Calu3 (cell line): ENCODE data around the gene NDRG3. TPM values are rescaled to one million over a fixed set of nuclear protein-coding genes. Genes with fewer than 3 reads are reported as not detected.

ENCODE experiments used
- BruUV-seq: library from RNA; stranded (reverse); fragments of 400-500 nt; replicated peaks from 2 replicates; lab custom pipeline; 2021; lab: Mats Ljungman, UMichigan
- CTCF ChIA-PET: fragments of 300-600 bp; sonication (Branson Sonifier 250); formaldehyde crosslinking; loops from one replicate; lab custom pipeline; 2022; ENCODE audit warnings: antibody characterized with exemption; lab: Charles Lee
- DNase-seq: peaks from one replicate; pipeline ENCODE4 v3.0.0; 2022
- H3K27ac Mint-ChIP-seq: one replicate; pipeline ENCODE4 v1.8.0; 2022; ENCODE audit warnings: mixed read lengths; ENCODE audit not compliant: unreplicated experiment
- H3K27me3 Mint-ChIP-seq: one replicate; pipeline ENCODE4 v1.8.0; 2022; ENCODE audit warnings: mixed read lengths; ENCODE audit not compliant: unreplicated experiment
- H3K36me3 Mint-ChIP-seq: one replicate; pipeline ENCODE4 v1.8.0; 2022; ENCODE audit warnings: mild to moderate bottlenecking, moderate library complexity, mixed read lengths; ENCODE audit not compliant: insufficient read depth, unreplicated experiment
- H3K4me1 Mint-ChIP-seq: one replicate; pipeline ENCODE4 v1.8.0; 2022; ENCODE audit warnings: mild to moderate bottlenecking, low read depth, mixed read lengths; ENCODE audit not compliant: unreplicated experiment
- H3K4me3 Mint-ChIP-seq: one replicate; pipeline ENCODE4 v1.8.0; 2022; ENCODE audit warnings: mild to moderate bottlenecking, low read depth, moderate library complexity, mixed read lengths; ENCODE audit not compliant: unreplicated experiment
- H3K9me3 Mint-ChIP-seq: one replicate; pipeline ENCODE4 v1.8.0; 2022; ENCODE audit warnings: low read depth, mixed read lengths; ENCODE audit not compliant: unreplicated experiment
- intact Hi-C: fragments of 100-400 bp; cut with micrococcal nuclease; formaldehyde crosslinking; loops from one replicate; pipeline ENCODE4 v1.10.0; 2022; ENCODE audit not compliant: unreplicated experiment
- total RNA-seq: library from RNA; stranded (reverse); gene quantifications from 2 replicates; pipeline ENCODE4 v1.2.3, GENCODE V29; 2022
- TF ChIP-seq, protein P1 (sequence below): fragments of 200-600 bp; IDR thresholded peaks from one replicate; pipeline ENCODE4 v1.8.0; 2022; ENCODE audit warnings: antibody characterized with exemption; ENCODE audit not compliant: unreplicated experiment

Gene NDRG3
- total RNA-seq, 1 experiment from 2014 or later = 18.0 TPM

DNA sequence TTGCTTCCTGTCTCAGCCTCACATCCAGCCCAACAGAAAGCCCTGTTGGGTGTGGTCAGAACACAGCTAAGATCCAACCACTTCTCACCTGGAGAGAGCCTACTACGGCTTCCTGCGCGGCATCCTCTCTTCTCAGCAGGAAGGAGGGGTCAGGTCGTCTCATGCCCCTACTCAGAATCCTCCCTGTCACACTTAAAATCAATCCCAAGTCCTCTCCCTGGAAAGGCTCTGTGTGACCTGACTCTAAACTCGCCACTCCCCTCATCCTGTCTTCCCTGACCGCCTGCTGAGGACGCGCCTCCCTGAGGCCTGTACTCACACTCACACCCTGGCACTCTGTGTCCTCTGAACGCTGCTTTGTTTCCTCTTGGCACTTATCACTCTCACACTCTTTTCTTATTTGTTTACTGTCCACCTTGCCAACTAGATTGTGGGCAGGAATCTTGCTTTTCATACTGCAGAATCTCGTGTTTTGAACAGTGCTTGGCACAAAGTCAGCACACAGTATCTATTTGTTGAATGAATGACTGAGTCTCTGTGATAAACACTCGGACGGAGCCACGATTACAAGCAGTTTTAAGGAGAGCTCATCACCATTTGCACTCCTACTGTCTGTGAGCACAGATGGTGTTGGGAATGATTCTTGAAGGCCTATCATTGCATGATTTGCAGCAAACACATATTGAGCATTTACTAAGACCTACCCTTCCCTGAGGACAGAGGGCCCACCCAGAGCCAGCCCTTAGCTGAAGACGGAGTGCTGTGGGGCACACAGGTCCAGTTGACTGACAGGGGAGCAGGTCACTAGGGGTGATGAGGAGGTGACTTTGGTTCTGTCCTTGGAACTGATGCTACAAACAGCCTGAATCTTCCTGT is 121.6 kb downstream of the NDRG3 start:
- H3K27me3 Mint-ChIP-seq = no peaks in the 10 kb centered on the region
- peak; percentile 68 for DNase-seq
- intact Hi-C loops = no loop called here
- BruUV-seq = no TSS peak
- CTCF ChIA-PET = interaction anchor here (0.7 to 1.3 kb wide), 3 partner anchors 10 to 135 kb away, joined by 3 to 5 read pairs (median 3); no protein-coding TSS in a partner anchor
- no peaks in the 10 kb centered on the region for H3K9me3 Mint-ChIP-seq
- no peak overlapping the region for H3K4me3 Mint-ChIP-seq
- no peaks in the 10 kb centered on the region for H3K36me3 Mint-ChIP-seq
- H3K4me1 Mint-ChIP-seq = peaks cover 18% of the 10 kb centered on the region
- H3K27ac Mint-ChIP-seq = peak overlapping the region; percentile 34
- TF ChIP-seq, protein P1, sequence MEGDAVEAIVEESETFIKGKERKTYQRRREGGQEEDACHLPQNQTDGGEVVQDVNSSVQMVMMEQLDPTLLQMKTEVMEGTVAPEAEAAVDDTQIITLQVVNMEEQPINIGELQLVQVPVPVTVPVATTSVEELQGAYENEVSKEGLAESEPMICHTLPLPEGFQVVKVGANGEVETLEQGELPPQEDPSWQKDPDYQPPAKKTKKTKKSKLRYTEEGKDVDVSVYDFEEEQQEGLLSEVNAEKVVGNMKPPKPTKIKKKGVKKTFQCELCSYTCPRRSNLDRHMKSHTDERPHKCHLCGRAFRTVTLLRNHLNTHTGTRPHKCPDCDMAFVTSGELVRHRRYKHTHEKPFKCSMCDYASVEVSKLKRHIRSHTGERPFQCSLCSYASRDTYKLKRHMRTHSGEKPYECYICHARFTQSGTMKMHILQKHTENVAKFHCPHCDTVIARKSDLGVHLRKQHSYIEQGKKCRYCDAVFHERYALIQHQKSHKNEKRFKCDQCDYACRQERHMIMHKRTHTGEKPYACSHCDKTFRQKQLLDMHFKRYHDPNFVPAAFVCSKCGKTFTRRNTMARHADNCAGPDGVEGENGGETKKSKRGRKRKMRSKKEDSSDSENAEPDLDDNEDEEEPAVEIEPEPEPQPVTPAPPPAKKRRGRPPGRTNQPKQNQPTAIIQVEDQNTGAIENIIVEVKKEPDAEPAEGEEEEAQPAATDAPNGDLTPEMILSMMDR = no peak

DNA sequence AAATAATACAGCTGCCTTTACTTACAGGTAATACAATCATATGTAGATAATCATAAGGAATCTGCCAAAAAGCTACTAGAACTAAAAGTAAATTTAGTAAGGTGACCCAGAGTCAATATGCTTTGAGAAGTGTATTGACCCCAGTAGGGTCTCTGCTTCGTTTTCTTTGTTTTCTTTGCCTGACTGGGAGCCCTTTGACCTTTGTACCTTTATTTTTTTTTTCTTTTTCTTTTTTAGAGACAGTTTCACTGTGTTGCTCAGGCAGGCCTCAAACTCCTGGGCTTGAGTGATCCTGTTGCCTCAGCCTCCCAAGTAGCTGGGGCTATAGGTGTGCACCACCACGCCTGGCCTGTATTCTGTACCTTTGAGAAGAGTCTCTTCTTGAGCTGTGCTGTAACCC is 122.4 kb downstream of the NDRG3 start:
- CTCF ChIA-PET = interaction anchor here (1.2 kb wide), 1 partner anchor 9 kb away, joined by 5 read pairs; no protein-coding TSS in a partner anchor
- Mint-ChIP-seq H3K27me3 (no peaks in the 10 kb centered on the region), H3K4me1 (peaks cover 18% of the 10 kb centered on the region), H3K36me3 (no peaks in the 10 kb centered on the region), H3K4me3 (no peak overlapping the region), H3K9me3 (no peaks in the 10 kb centered on the region), H3K27ac (no peak overlapping the region)
- DNase-seq = no peak
- no TSS peak for BruUV-seq
- TF ChIP-seq, protein P1 = no peak
- intact Hi-C loops = no loop called here

DNA sequence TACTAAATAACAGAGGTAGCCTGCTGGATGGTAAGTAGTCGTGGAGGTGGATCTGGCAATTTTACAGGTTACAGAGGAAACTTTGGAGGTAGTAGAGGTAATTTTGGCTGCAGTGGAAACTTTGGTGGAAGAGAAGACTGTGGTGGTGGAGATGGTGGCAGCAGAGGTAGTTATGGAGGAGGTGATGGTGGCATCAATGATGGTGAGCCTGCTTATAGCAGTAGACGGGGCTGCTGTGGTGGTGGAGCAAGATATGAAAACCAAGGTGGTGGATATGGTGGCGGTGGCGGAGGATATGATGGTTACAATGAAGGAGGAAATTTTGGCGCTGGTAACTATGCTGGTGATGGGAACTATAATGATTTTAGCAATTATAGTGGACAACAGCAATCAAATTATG is 125.0 kb downstream of the NDRG3 start:
- no peaks in the 10 kb centered on the region for H3K27me3 Mint-ChIP-seq
- no TSS peak for BruUV-seq
- no peaks in the 10 kb centered on the region for H3K36me3 Mint-ChIP-seq
- TF ChIP-seq, protein P1 = no peak
- no peak overlapping the region for H3K4me3 Mint-ChIP-seq
- H3K4me1 Mint-ChIP-seq = peaks cover 18% of the 10 kb centered on the region
- intact Hi-C loops = no loop called here
- CTCF ChIA-PET = no interaction called here
- H3K9me3 Mint-ChIP-seq = no peaks in the 10 kb centered on the region
- no peak for DNase-seq
- H3K27ac Mint-ChIP-seq = no peak overlapping the region

DNA sequence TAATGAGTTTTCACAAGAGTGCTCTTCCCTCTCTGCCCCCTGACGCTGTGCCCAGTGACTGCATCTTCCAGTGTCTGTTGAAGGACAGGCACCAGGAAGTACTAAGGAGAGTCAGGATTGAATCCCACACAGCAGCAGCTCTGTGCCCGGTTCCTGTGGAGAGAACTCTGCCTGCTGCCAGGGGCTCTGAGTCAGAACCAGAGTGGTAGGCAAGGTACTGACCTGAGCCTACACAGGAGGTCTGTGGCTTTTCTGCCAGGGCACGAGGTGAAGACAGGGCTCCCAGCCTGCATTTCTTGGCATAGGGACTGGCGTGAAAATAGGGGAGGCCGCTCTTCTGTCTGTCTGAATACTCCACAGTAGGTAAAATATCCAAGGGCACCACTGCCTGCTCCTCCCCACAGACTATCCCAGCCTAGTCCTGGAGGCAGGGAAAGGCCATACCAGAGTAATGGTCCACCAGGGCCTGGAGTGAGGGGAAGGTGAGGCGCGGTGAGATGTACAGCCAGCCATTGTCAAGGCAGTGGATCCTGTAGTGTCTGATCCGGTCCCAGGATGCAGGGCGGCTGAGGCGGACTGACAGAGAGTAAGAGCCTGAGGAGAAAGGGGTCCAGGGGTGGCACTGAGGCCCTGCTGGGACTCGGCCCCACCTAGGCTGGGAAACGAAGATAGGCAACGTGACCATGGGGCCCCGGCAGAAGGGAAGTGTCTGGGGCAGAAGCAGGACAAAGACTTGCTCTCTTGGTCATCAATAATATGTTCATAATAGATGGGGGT is 130.9 kb downstream of the NDRG3 start:
- Mint-ChIP-seq H3K27me3 (no peaks in the 10 kb centered on the region), H3K9me3 (no peaks in the 10 kb centered on the region), H3K4me3 (no peak overlapping the region), H3K36me3 (peaks cover 47% of the 10 kb centered on the region), H3K27ac (peak overlapping the region; percentile 15), H3K4me1 (peaks cover 22% of the 10 kb centered on the region)
- no TSS peak for BruUV-seq
- intact Hi-C loops = loop anchor here (5.0 kb wide), 1 partner anchor 272 kb away; no protein-coding TSS in a partner anchor
- no peak for DNase-seq
- TF ChIP-seq, protein P1 = no peak
- CTCF ChIA-PET = interaction anchor here (1.0 kb wide), 1 partner anchor 8 kb away, joined by 5 read pairs; no protein-coding TSS in a partner anchor
